Transverse colon (tissue), 4 donors: ENCODE results near the gene SLC6A17.

ENCODE experiments used
- POLR2A ChIP-seq: fragments of 450-650 bp; IDR thresholded peaks from one replicate; pipeline ENCODE4 v1.6.1; 2016; ENCODE audit warnings: antibody characterized with exemption, mild to moderate bottlenecking, moderate library complexity
- POLR2AphosphoS5 ChIP-seq, 3 donors: sonication (generic); formaldehyde crosslinking; IDR thresholded peaks; one replicate each; pipeline ENCODE4 v1.6.1; 2016; ENCODE audit warnings: antibody characterized with exemption in 3 of 3
- TF ChIP-seq, protein P1 (sequence below), 5 experiments: fragments of 200-600 bp in 3 of 5; fragments of 450-650 bp in 2 of 5; sonication (generic) in 3 of 5; IDR thresholded peaks; 1 replicate in 2 of 5; 2 replicates in 3 of 5; pipeline ENCODE4 v1.5.1; 2016 to 2017; ENCODE audit warnings: antibody characterized with exemption in 5 of 5, inconsistent platforms in 3 of 5, mild to moderate bottlenecking in 2 of 5, moderate library complexity in 1 of 5

DNA sequence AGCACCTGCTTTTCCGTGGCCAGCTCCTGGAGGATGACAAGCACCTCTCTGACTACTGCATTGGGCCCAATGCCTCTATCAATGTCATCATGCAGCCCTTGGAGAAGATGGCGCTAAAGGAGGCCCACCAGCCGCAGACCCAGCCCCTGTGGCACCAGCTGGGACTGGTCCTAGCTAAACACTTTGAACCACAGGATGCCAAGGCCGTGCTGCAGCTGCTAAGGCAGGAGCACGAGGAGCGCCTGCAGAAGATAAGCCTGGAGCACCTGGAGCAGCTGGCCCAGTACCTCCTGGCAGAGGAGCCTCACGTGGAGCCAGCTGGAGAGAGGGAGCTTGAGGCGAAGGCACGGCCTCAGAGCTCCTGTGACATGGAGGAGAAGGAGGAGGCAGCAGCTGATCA, 37.6 kb upstream of the SLC6A17 start:
- TF ChIP-seq POLR2AphosphoS5 (IDR thresholded peaks at IDR 0.05) (no peak), POLR2A (no peak)
- TF ChIP-seq, protein P1, sequence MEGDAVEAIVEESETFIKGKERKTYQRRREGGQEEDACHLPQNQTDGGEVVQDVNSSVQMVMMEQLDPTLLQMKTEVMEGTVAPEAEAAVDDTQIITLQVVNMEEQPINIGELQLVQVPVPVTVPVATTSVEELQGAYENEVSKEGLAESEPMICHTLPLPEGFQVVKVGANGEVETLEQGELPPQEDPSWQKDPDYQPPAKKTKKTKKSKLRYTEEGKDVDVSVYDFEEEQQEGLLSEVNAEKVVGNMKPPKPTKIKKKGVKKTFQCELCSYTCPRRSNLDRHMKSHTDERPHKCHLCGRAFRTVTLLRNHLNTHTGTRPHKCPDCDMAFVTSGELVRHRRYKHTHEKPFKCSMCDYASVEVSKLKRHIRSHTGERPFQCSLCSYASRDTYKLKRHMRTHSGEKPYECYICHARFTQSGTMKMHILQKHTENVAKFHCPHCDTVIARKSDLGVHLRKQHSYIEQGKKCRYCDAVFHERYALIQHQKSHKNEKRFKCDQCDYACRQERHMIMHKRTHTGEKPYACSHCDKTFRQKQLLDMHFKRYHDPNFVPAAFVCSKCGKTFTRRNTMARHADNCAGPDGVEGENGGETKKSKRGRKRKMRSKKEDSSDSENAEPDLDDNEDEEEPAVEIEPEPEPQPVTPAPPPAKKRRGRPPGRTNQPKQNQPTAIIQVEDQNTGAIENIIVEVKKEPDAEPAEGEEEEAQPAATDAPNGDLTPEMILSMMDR (IDR thresholded peaks at IDR 0.05) = no peak
